Muscle layer of duodenum (tissue), 2 donors: ENCODE data around the gene SPIB.

Experiments used
- H3K27ac ChIP-seq: one replicate; pipeline ENCODE4 v1.7.0; 2013; ENCODE audit warnings: mild to moderate bottlenecking, low read length
- H3K27me3 ChIP-seq: one replicate; pipeline ENCODE4 v1.7.0; 2013; ENCODE audit warnings: low read depth, mild to moderate bottlenecking, control low read depth, low read length
- H3K36me3 ChIP-seq, 2 donors: one replicate each; pipeline ENCODE4 v1.7.0; 2013; ENCODE audit warnings: low read length in 2 of 2, control low read depth in 1 of 2, mild to moderate bottlenecking in 1 of 2; ENCODE audit not compliant: insufficient read depth in 2 of 2, control insufficient read depth in 1 of 2
- H3K4me1 ChIP-seq, 2 donors: one replicate each; pipeline ENCODE4 v1.7.0; 2013; ENCODE audit warnings: low read length in 2 of 2, mild to moderate bottlenecking in 2 of 2, control low read depth in 1 of 2, moderate library complexity in 1 of 2; ENCODE audit not compliant: insufficient read depth in 2 of 2, control insufficient read depth in 1 of 2
- H3K4me3 ChIP-seq, 2 donors: one replicate each; pipeline ENCODE4 v1.7.0; 2013; ENCODE audit warnings: low read length in 2 of 2, low read depth in 1 of 2, mild to moderate bottlenecking in 1 of 2
- H3K9me3 ChIP-seq, 2 donors: one replicate each; pipeline ENCODE4 v1.7.0; 2013; ENCODE audit warnings: low read length in 2 of 2, control low read depth in 1 of 2, mild to moderate bottlenecking in 1 of 2; ENCODE audit not compliant: control insufficient read depth in 1 of 2
- donor health status: healthy.

The SPIB gene

DNA sequence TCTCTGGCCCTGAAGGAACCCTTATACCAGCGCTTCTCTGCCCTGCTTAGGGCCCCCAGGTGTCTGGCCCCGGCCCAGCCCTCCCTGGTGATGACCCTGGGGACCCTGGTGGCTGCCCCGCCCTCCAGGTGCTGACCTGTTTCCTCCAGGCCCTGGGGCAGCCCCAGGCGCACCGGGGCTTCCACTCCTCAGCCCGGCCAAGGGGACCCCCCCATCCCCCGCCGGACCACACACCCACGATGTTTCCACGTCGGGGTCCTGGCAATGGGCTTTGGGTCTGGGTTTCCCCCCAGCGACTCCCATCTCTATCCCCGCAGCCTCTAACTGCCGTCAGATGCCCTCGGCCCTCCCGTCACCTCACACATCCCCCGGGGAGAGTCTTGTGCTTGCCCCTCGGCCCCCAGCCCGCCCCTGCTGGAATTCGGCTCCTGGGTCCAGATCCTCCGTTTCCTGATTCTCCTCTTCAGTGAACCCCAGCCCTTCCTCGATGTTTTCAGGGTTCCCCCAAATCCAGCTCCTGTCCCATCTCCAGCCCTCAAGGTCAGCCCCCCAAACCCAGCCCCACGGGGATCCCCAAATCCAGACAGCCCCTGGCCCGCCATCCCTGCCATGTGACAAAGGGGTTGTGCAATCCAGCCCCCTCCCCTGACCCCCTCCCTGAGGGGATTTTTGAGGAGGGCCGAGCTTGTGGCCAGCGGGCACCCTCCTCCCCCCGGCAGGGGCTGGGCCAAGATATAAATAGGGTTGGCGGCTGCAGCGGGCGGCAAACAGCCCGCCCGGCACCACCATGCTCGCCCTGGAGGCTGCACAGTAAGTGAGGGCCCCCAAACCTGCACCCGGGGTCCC is at the start of gene SPIB:
TSS of gene SPIB (plus strand) at position 763 of the 846 bp plus-strand sequence. CDS start at position 788, 25 bp downstream.
- Histone ChIP-seq H3K4me3 (no peak within 1 kb of the TSS), H3K36me3 (no peaks in the 10 kb centered on the region), H3K27ac (no peak within 1 kb of the TSS), H3K4me1 (peaks cover 0 to 11% of the 10 kb centered on the region in 2 donors), H3K9me3 (no peaks in the 10 kb centered on the region), H3K27me3 (peaks cover 23% of the 10 kb centered on the region)

DNA sequence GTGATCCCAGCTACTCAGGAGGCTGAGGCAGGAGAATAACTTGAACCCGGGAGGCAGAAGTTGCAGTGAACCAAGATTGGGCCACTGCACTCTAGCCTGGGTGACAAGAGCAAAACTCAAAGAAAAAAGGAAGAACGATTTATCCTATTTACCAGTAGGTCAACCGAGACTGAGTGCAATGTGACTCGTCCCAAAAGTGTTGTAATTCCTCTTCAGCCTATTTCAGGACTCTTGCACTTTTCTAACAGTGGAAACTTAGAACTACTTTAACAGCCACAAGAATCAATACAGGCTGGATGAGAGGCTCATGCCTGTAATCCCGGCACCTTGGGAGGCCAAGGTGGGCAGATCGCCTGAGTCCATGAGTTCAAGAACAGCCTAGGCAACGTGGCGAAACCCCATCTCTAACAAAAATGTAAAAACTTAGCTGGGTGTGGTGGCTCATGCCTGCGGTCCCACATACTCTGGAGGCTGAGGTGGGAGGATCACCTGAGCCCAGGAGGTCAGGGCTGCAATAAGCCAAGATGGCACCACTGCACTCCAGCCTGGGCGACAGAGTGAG is 46.7 kb upstream of the SPIB start:
- Histone ChIP-seq H3K27me3 (no peaks in the 10 kb centered on the region), H3K4me1 (peaks cover 0 to under 1% of the 10 kb centered on the region in 2 donors), H3K4me3 (no peak overlapping the region), H3K36me3 (peaks cover 0 to 3% of the 10 kb centered on the region in 2 donors), H3K27ac (no peak overlapping the region), H3K9me3 (no peaks in the 10 kb centered on the region)

DNA sequence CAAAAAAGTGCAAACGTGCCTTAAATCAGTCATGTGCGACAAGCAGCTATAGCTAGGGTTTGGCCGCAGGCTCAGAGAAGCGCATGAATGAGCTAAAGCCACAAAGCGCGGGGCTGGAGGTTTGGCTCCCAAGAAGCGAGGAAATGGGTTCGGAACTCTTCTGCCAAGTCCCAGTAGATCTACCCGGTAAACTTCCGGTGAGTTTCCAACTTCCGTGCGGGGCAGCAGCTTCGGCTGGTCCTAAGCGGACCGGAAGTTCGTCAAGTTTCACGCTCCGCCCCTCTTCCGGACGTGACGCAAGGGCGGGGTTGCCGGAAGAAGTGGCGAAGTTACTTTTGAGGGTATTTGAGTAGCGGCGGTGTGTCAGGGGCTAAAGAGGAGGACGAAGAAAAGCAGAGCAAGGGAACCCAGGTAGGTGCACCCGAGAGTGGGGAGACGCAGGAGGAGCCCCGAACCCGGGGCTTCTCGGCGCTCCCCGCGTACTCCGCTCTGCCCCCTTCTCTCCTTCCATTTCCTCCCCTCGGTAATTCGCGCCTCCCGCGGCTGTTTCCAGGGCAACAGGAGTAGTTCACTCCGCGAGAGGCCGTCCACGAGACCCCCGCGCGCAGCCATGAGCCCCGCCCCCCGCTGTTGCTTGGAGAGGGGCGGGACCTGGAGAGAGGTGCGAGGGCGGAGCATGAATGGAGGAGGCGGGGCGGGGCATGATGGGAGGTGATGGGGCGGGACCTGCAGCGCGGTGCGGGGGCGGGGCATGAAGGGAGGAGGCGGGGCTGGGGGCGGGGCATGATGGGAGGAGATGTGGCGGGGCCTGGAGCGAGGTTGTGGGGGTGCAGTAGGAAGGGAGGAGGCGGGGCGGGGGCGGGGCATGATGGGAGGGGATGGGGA is 42.3 kb upstream of the SPIB start, which contains the start of gene NR1H2:
TSS of gene NR1H2 (plus strand) at position 292 of the 885 bp plus-strand sequence. CDS start 1,149 bp downstream, outside the sequence.
- peak within 1 kb of the TSS; percentile 75 to 86 for H3K4me3 ChIP-seq
- no peaks in the 10 kb centered on the region for H3K9me3 ChIP-seq
- H3K27ac ChIP-seq: peak within 1 kb of the TSS; percentile 93
- peaks cover 31 to 44% of the 10 kb centered on the region in 2 donors for H3K36me3 ChIP-seq
- peaks cover 0 to 18% of the 10 kb centered on the region in 2 donors for H3K4me1 ChIP-seq
- no peaks in the 10 kb centered on the region for H3K27me3 ChIP-seq

DNA sequence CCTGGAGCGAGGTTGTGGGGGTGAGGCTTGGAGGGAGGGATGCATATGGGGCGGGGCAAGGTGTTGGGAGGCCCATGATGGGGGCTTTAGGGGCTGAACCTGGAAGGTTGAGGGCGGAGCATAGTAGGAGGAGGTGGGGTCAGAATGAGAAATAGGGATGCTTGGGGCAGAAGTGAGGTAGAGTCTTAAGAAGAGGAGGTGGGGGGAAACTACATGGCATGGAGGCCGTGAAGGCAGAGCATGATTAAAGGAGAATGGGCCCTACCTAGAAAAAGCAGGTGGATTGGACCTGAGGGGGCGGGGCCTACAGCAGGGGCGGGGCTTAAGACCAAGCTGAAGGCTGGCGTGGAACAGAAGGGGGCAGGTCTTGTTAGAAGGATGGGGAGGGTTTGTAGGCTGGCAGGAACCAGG is 41.7 kb upstream of the SPIB start:
- no peaks in the 10 kb centered on the region for H3K27me3 ChIP-seq
- H3K4me3 ChIP-seq: no peak overlapping the region
- no peak overlapping the region for H3K27ac ChIP-seq
- peaks cover 0 to 18% of the 10 kb centered on the region in 2 donors for H3K4me1 ChIP-seq
- H3K36me3 ChIP-seq: peaks cover 35 to 51% of the 10 kb centered on the region in 2 donors
- no peaks in the 10 kb centered on the region for H3K9me3 ChIP-seq

DNA sequence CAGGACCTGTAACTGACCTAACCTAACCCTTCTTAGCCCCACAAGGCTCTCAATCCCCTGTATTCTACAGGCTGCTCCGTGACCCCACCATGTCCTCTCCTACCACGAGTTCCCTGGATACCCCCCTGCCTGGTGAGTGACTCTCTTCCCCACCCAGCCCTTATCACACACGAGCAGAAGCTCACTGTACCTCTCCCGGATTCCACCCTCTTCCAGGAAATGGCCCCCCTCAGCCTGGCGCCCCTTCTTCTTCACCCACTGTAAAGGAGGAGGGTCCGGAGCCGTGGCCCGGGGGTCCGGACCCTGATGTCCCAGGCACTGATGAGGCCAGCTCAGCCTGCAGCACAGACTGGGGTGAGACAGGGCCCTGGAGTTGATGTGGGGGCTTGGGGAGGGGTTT is 41.2 kb upstream of the SPIB start:
- H3K4me1 ChIP-seq: peaks cover 0 to 18% of the 10 kb centered on the region in 2 donors
- H3K4me3 ChIP-seq: no peak overlapping the region
- H3K27me3 ChIP-seq: no peaks in the 10 kb centered on the region
- H3K9me3 ChIP-seq: no peaks in the 10 kb centered on the region
- no peak overlapping the region for H3K27ac ChIP-seq
- H3K36me3 ChIP-seq: peaks cover 35 to 55% of the 10 kb centered on the region in 2 donors

DNA sequence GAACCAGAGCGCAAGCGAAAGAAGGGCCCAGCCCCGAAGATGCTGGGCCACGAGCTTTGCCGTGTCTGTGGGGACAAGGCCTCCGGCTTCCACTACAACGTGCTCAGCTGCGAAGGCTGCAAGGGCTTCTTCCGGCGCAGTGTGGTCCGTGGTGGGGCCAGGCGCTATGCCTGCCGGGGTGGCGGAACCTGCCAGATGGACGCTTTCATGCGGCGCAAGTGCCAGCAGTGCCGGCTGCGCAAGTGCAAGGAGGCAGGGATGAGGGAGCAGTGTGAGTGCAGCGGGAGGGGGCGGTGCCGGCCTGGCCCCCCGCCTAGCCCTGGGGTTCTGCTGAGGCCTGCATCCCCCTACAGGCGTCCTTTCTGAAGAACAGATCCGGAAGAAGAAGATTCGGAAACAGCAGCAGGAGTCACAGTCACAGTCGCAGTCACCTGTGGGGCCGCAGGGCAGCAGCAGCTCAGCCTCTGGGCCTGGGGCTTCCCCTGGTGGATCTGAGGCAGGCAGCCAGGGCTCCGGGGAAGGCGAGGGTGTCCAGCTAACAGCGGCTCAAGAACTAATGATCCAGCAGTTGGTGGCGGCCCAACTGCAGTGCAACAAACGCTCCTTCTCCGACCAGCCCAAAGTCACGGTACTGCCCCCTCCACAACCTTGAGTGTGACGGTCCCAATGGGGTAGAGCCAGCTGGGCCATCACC is 40.4 kb upstream of the SPIB start:
- Histone ChIP-seq H3K27me3 (no peaks in the 10 kb centered on the region), H3K4me3 (no peak overlapping the region), H3K9me3 (no peaks in the 10 kb centered on the region), H3K36me3 (peaks cover 40 to 57% of the 10 kb centered on the region in 2 donors), H3K27ac (no peak overlapping the region), H3K4me1 (peaks cover 0 to 18% of the 10 kb centered on the region in 2 donors)

DNA sequence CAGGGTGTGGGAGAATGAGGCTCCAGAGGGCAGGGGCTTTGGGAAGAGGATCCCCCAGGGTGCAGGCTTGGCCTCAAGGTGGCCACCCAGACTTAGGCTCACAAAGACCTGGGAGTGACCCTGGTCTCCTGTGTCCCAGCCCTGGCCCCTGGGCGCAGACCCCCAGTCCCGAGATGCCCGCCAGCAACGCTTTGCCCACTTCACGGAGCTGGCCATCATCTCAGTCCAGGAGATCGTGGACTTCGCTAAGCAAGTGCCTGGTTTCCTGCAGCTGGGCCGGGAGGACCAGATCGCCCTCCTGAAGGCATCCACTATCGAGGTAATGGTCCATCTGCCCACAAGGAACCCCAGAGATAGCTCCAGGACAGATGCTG is 39.9 kb upstream of the SPIB start:
- H3K4me1 ChIP-seq: peaks cover 0 to 18% of the 10 kb centered on the region in 2 donors
- H3K4me3 ChIP-seq: no peak overlapping the region
- H3K36me3 ChIP-seq: peaks cover 40 to 57% of the 10 kb centered on the region in 2 donors
- no peak overlapping the region for H3K27ac ChIP-seq
- no peaks in the 10 kb centered on the region for H3K27me3 ChIP-seq
- H3K9me3 ChIP-seq: no peaks in the 10 kb centered on the region

DNA sequence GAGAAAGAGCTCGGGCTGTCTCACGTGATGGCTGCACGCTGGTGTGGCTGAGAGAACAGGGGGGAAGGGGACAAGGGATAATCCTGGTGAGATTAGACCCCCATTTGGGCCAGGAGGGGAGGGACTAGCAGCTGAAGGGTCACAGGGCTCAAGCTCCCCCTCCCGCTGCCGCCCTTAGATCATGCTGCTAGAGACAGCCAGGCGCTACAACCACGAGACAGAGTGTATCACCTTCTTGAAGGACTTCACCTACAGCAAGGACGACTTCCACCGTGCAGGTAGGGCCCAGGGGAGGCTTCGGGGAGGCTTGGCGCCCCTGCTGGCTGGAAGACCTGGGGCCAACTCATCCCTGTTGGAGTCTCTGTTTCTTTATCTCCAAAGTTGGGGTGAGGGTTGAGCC is 39.1 kb upstream of the SPIB start:
- Histone ChIP-seq H3K4me1 (peaks cover 0 to 20% of the 10 kb centered on the region in 2 donors), H3K36me3 (peaks cover 40 to 57% of the 10 kb centered on the region in 2 donors)

DNA sequence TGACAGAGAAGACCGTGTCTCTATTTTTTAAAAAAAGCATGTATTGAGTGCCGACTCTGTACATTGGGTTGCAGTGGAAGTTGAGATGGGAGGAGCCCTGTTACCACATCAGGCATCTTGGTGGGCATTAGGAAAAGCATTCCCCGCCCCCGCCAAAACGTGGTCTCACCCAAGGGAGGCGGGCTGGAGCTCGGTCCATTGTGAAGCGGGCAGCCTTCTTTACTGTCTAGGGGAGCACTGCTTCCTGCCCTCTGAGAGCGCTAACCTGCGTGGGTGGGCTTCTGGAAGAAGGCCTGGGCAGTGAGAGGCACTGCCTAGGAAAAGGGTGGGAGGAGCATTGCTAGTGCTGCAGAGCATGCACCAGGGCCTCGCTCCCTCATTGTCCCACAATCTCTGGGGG is 38.6 kb upstream of the SPIB start:
- Histone ChIP-seq H3K9me3 (no peaks in the 10 kb centered on the region), H3K27ac (no peak overlapping the region), H3K4me3 (no peak overlapping the region), H3K4me1 (peaks cover 4 to 26% of the 10 kb centered on the region in 2 donors), H3K36me3 (peaks cover 40 to 57% of the 10 kb centered on the region in 2 donors), H3K27me3 (no peaks in the 10 kb centered on the region)

More for the DNA sequence above, 39.1 kb upstream of the SPIB start:
- no peak overlapping the region for H3K27ac ChIP-seq
- no peaks in the 10 kb centered on the region for H3K9me3 ChIP-seq
- no peaks in the 10 kb centered on the region for H3K27me3 ChIP-seq
- no peak overlapping the region for H3K4me3 ChIP-seq

DNA sequence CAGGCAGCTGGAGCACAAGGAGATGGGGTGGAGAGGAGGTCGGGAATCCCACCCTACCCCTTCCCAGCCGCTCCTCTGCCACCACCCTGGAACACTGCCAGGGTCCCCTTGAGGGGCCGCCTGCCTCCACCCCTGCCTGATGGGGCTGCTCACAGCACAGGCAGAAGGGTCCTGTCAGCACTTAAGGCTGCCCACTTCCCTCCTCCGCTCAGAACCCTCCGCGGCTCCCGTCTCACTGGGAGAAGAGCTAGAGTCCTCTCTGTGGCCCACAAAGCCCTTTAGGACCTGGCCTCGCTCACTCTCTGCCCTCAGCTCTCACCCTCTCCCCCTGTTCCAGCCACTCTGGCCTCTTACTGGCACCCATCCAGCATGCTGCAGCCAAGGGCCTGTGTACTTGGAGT is 38.0 kb upstream of the SPIB start:
- H3K27me3 ChIP-seq: no peaks in the 10 kb centered on the region
- H3K4me1 ChIP-seq: peaks cover 4 to 28% of the 10 kb centered on the region in 2 donors
- no peaks in the 10 kb centered on the region for H3K9me3 ChIP-seq
- no peak overlapping the region for H3K4me3 ChIP-seq
- H3K27ac ChIP-seq: no peak overlapping the region
- peaks cover 40 to 57% of the 10 kb centered on the region in 2 donors for H3K36me3 ChIP-seq
